ENCODE data around the gene C10orf105.

GRCh38 chr10:71748671-71749191, 29.2 kb upstream of the C10orf105 start:
- TF ChIP-seq CTCF (IDR thresholded peaks at IDR 0.05), result no peak
- TF ChIP-seq POLR2AphosphoS5 (IDR thresholded peaks at IDR 0.05), result peak; percentile 54 to 55
- no peak for TF ChIP-seq POLR2A (IDR thresholded peaks at IDR 0.05; ENCODE audit: low read depth)

All from esophagus muscularis mucosa (tissue), 3 donors.